ENCODE results near the gene RBM22.

RBM22 gene

GRCh38 chr5:150653145-150653761, 47.6 kb downstream of the RBM22 start:
- TF ChIP-seq CTCF (conservative IDR thresholded peaks at IDR 0.05; ENCODE audit: control insufficient read depth, insufficient read depth, low read depth, low read length) = peak; percentile 49
- DNase-seq (ENCODE audit: low read depth) = peak; percentile 64
- no peak overlapping the region for H3K4me3 ChIP-seq (ENCODE audit: control insufficient read depth, low read depth, low read length)

- H3K4me3 ChIP-seq (ENCODE audit: control insufficient read depth, low read depth, low read length) = no peak overlapping the region
- no peak for DNase-seq (ENCODE audit: low read depth)
- TF ChIP-seq CTCF (conservative IDR thresholded peaks at IDR 0.05; ENCODE audit: control insufficient read depth, insufficient read depth, low read depth, low read length) = no peak
Measured at GRCh38 chr5:150651924-150652671, 48.8 kb downstream of the RBM22 start.

GRCh38 chr5:150651382-150651781, 49.5 kb downstream of the RBM22 start:
- no peak overlapping the region for H3K4me3 ChIP-seq (ENCODE audit: control insufficient read depth, low read depth, low read length)
- DNase-seq (ENCODE audit: low read depth) = no peak
- no peak for TF ChIP-seq CTCF (conservative IDR thresholded peaks at IDR 0.05; ENCODE audit: control insufficient read depth, insufficient read depth, low read depth, low read length)

- no peak for DNase-seq (ENCODE audit: low read depth)
- no peak overlapping the region for H3K4me3 ChIP-seq (ENCODE audit: control insufficient read depth, low read depth, low read length)
- TF ChIP-seq CTCF (conservative IDR thresholded peaks at IDR 0.05; ENCODE audit: control insufficient read depth, insufficient read depth, low read depth, low read length) = no peak
Measured at GRCh38 chr5:150650021-150651006, 50.5 kb downstream of the RBM22 start.

- TF ChIP-seq CTCF (conservative IDR thresholded peaks at IDR 0.05; ENCODE audit: control insufficient read depth, insufficient read depth, low read depth, low read length) = no peak
- DNase-seq (ENCODE audit: low read depth) = no peak
- H3K4me3 ChIP-seq (ENCODE audit: control insufficient read depth, low read depth, low read length) = no peak overlapping the region
Measured at GRCh38 chr5:150649108-150650020, 51.5 kb downstream of the RBM22 start.
